Measurements from ENCODE around the gene RSL24D1.

DNA sequence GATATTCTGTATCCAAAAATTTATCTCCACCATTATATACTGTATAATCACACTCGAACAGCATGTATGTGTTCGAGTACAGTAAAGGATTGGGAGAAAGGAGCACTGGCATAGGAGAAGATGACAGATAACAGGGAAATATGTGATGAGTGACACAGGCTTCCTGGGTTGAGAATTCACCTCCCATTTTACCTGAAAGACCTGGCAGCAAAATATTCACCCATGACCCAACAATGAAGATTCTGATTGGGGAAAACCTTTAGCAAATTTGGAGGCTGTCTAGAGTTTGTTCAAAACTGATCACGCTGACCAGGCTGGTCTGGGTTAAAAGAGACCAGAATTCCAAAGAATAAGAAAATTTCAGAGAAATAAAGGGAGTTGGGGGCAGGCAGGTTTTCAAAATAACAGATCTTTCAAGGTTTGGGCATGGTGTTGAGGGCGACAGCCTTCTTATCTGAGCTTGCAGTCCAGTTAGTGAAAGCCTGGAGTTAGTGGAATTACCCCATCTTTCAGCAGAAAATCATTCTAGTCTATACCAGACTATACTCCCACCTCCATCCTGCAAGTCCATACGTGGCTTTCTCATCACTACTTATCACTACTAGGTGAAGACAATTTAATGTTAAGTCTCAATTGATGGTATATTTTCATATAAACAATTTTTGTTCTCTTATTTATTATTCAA, 42.8 kb upstream of the RSL24D1 start:
- TF ChIP-seq, protein P1, sequence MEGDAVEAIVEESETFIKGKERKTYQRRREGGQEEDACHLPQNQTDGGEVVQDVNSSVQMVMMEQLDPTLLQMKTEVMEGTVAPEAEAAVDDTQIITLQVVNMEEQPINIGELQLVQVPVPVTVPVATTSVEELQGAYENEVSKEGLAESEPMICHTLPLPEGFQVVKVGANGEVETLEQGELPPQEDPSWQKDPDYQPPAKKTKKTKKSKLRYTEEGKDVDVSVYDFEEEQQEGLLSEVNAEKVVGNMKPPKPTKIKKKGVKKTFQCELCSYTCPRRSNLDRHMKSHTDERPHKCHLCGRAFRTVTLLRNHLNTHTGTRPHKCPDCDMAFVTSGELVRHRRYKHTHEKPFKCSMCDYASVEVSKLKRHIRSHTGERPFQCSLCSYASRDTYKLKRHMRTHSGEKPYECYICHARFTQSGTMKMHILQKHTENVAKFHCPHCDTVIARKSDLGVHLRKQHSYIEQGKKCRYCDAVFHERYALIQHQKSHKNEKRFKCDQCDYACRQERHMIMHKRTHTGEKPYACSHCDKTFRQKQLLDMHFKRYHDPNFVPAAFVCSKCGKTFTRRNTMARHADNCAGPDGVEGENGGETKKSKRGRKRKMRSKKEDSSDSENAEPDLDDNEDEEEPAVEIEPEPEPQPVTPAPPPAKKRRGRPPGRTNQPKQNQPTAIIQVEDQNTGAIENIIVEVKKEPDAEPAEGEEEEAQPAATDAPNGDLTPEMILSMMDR (IDR thresholded peaks at IDR 0.05; ENCODE audit: low read depth, low read length, poor library complexity, severe bottlenecking) = no peak
- TF ChIP-seq EZH2phosphoT487 (IDR thresholded peaks at IDR 0.05; ENCODE audit: borderline replicate concordance, low read length) = no peak
